SJCRH30 (cell line): Measurements from ENCODE around the gene C1orf52. TPM values are rescaled to one million over a fixed set of nuclear protein-coding genes. Genes with fewer than 3 reads are reported as not detected.
"Not testable (repeated sequence)": the region's sequence is repeated elsewhere in the genome, so short reads cannot be mapped to it uniquely, and the experiment has no call there.

Source experiments
- DNase-seq, 2 experiments: peaks; one replicate each; pipeline ENCODE4 v3.0.0-alpha.2; 2015 to 2020
- H3K27ac ChIP-seq: fragments of 250-450 bp; sonication (Bioruptor Pico); 2 replicates; pipeline ENCODE4 v1.5.1; 2020; ENCODE audit warnings: mild to moderate bottlenecking, moderate library complexity
- H3K27me3 ChIP-seq: fragments of 250-450 bp; sonication (Bioruptor Pico); 2 replicates; pipeline ENCODE4 v1.5.1; 2020; ENCODE audit warnings: mild to moderate bottlenecking, moderate library complexity
- H3K36me3 ChIP-seq: fragments of 250-450 bp; sonication (Bioruptor Pico); 2 replicates; pipeline ENCODE4 v1.5.1; 2020; ENCODE audit warnings: mild to moderate bottlenecking, moderate library complexity
- H3K4me1 ChIP-seq: fragments of 250-450 bp; sonication (Bioruptor Pico); 2 replicates; pipeline ENCODE4 v1.5.1; 2020; ENCODE audit warnings: mild to moderate bottlenecking, moderate library complexity
- H3K4me3 ChIP-seq: fragments of 250-450 bp; sonication (Bioruptor Pico); 2 replicates; pipeline ENCODE4 v1.5.1; 2020; ENCODE audit warnings: mild to moderate bottlenecking, moderate library complexity
- H3K9me3 ChIP-seq: fragments of 250-450 bp; sonication (Bioruptor Pico); replicated peaks from 2 replicates; pipeline ENCODE4 v1.5.1; 2020; ENCODE audit warnings: mild to moderate bottlenecking, moderate library complexity
- total RNA-seq: library from RNA; depleted of rRNA; stranded (reverse); fragments of >200 nt; shearing (Covaris generic); gene quantifications from 2 replicates; pipeline ENCODE4 v1.2.3, GENCODE V29; 2014

Gene C1orf52
- total RNA-seq, 1 experiment from 2014 or later = 21.7 TPM

GRCh38 chr1:85268801-85269585 is 9.5 kb upstream of the C1orf52 start:
- no peak for DNase-seq
- H3K4me1 ChIP-seq = no peaks in the 10 kb centered on the region
- H3K9me3 ChIP-seq = no peaks in the 10 kb centered on the region
- H3K36me3 ChIP-seq = peaks cover 46% of the 10 kb centered on the region
- no peaks in the 10 kb centered on the region for H3K27me3 ChIP-seq
- H3K4me3 ChIP-seq = no peak overlapping the region
- no peak overlapping the region for H3K27ac ChIP-seq

- Histone ChIP-seq H3K4me3 (no peak overlapping the region), H3K9me3 (no peaks in the 10 kb centered on the region), H3K36me3 (peaks cover 46% of the 10 kb centered on the region), H3K27ac (no peak overlapping the region), H3K27me3 (no peaks in the 10 kb centered on the region), H3K4me1 (no peaks in the 10 kb centered on the region)
- no peak for DNase-seq
Observed at GRCh38 chr1:85267313-85267712, 7.9 kb upstream of the C1orf52 start.

- DNase-seq = no peak
Observed at GRCh38 chr1:85264150-85264549, 4.7 kb upstream of the C1orf52 start.

DNA sequence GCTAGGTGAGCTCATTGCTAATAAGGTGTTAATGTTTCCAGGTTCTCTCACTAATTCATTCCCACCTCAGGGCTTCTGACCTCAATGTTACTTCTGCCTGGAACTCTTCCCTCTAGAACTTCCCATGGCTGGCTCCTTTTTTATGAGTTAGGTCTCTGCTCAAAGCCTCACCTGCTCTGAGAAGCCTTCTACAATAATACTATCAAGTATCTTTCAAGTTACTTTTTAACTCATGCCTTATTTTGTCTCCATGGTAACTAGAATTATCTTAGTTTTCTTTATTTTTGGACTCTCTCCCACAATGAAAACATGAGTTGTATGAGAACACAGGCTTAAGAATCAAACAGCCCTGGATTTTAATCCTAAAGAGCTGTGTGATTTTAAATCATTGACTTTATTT is 3.5 kb upstream of the C1orf52 start:
- H3K9me3 ChIP-seq = peaks cover 8% of the 10 kb centered on the region; the same call in 1 of the 2 replicates
- H3K36me3 ChIP-seq = peaks cover 23% of the 10 kb centered on the region
- H3K27me3 ChIP-seq = no peaks in the 10 kb centered on the region
- H3K27ac ChIP-seq = no peak overlapping the region
- no peak overlapping the region for H3K4me3 ChIP-seq
- no peak for DNase-seq
- peaks cover 4% of the 10 kb centered on the region; the same call in 1 of the 2 replicates for H3K4me1 ChIP-seq

More at GRCh38 chr1:85264150-85264549, 4.7 kb upstream of the C1orf52 start:
- Histone ChIP-seq H3K4me3 (no peak overlapping the region), H3K36me3 (peaks cover 31% of the 10 kb centered on the region), H3K9me3 (peaks cover 8% of the 10 kb centered on the region; the same call in 1 of the 2 replicates), H3K4me1 (no peaks in the 10 kb centered on the region), H3K27ac (no peak overlapping the region), H3K27me3 (no peaks in the 10 kb centered on the region)

DNA sequence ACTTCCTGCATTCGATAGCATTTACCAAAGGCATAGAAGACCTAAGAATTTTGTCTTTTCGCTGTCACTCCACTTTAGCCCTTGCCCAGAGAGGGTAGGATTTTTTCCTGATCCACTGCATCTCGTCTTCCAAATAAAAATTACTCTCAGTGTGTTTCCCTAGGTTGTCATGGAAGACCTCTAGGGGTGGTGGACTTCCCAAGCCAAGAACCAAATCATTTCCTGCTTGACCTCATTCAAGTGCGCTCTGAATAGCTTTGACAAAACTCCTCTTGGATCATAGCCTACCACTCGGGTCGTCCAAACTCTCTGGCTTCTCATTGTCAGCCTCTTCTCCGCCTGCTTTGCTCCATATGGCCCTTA is 431 bp upstream of the C1orf52 start:
- Histone ChIP-seq H3K4me1 (peaks cover 4% of the 10 kb centered on the region; the same call in 1 of the 2 replicates), H3K27me3 (no peaks in the 10 kb centered on the region), H3K4me3 (peak overlapping the region; percentile 81), H3K9me3 (peaks cover 8% of the 10 kb centered on the region; the same call in 1 of the 2 replicates), H3K36me3 (peaks cover 25% of the 10 kb centered on the region), H3K27ac (no peak overlapping the region)
- no peak for DNase-seq

DNA sequence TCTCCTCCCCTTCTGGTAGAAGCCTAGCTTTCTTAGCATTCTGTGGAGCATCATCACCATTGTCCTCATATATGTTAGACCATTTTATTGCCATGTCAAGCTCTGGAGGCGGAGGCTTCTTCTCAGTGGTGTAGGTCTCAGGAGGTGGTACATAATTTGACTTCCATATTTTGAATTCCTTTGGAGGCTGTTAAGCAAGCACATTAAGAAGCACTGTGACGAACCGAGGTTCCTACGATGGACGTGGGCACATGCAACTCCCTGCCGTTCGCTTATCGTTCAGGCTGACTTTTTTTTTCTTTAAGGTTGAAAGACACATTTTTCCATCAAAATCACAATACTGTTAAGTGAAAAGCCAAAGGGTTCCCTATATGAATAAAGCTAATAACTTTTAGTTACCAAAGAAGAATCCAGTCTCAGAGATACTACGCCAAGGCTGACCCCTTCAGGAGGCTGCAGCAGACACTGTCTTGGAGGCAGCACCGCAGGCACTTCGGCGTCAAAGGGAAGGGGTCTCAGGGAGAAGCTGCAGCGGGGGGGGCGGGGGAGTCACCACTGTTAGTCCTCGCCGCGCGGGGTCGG is 835 bp downstream of the C1orf52 start:
- H3K27ac ChIP-seq = peak overlapping the region; percentile 46
- peak overlapping the region; percentile 81 for H3K4me3 ChIP-seq
- H3K36me3 ChIP-seq = peaks cover 24% of the 10 kb centered on the region
- no peak for DNase-seq
- H3K27me3 ChIP-seq = no peaks in the 10 kb centered on the region
- peaks cover 4% of the 10 kb centered on the region; the same call in 1 of the 2 replicates for H3K4me1 ChIP-seq
- H3K9me3 ChIP-seq = peaks cover 8% of the 10 kb centered on the region; the same call in 1 of the 2 replicates

DNA sequence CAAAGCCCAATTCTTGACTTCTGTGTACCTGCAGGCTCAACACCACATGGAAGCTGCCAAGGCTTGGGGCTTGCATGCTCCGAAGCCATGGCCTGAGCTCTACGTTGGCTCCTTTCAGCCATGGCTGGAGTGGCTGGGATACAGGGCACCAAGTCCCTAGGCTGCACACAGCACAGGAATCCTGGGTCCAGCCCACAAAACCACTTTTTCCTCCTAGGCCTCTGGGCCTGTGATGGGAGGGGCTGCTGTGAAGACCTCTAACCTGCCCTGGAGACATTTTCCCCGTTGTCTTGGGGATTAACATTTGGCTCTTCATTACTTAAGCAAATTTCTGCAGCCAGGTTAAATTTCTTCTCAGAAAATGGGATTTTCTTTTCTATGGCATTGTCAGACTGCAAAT is 10.4 kb downstream of the C1orf52 start:
- Histone ChIP-seq H3K4me1 (peaks cover 19% of the 10 kb centered on the region), H3K36me3 (peaks cover 23% of the 10 kb centered on the region)
- not testable (repeated sequence) for H3K9me3 ChIP-seq, H3K4me3 ChIP-seq, H3K27me3 ChIP-seq, H3K27ac ChIP-seq, DNase-seq

- Histone ChIP-seq H3K4me1 (peaks cover 34% of the 10 kb centered on the region), H3K36me3 (peaks cover 3% of the 10 kb centered on the region), H3K27me3 (no peaks in the 10 kb centered on the region), H3K9me3 (no peaks in the 10 kb centered on the region), H3K4me3 (no peak overlapping the region), H3K27ac (no peak overlapping the region)
- no peak for DNase-seq
Observed at GRCh38 chr1:85245891-85246290, 13.6 kb downstream of the C1orf52 start.

GRCh38 chr1:85245456-85245855 is 14.0 kb downstream of the C1orf52 start:
- Histone ChIP-seq H3K27me3 (no peaks in the 10 kb centered on the region), H3K4me1 (peaks cover 38% of the 10 kb centered on the region), H3K4me3 (no peak overlapping the region), H3K36me3 (no peaks in the 10 kb centered on the region), H3K27ac (no peak overlapping the region), H3K9me3 (no peaks in the 10 kb centered on the region)
- no peak for DNase-seq

DNA sequence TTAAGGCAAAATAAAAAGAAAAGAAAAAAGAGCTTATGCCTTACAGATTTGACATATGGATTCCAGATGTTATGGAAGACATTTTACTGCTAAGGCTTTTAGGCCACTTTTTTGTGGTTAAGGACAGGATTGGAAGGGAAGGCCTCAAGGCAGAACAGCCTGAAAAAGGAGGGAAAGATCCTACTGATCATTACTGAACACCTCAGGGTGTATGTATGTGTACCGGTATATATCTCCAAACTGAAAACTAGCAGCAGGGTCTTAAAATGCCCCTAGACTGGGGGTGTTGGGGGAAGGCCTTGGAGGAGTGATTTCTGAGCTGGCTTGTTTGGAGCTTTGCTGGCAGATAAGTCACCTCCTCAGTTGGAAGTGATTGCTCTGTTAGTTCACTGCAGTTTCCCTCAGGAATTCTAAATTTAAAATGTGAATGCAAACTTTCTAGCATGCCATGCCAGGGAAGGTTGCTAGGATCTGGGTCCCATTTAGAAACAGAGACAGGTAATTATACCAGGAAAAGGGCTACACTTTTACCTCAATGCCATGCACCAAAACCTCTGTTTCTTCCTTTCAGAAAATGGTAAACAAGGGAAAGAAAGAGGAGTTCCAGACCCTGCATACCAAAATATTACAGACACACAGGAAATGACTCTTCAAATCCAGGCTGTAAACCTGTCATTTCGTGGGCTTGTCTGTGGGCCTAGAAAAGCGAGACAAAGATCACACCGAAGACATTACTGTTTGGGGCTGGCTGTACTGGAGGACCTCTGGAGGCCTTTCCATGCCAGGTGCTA is 15.0 kb downstream of the C1orf52 start:
- Histone ChIP-seq H3K4me3 (no peak overlapping the region), H3K27me3 (no peaks in the 10 kb centered on the region), H3K9me3 (no peaks in the 10 kb centered on the region), H3K36me3 (no peaks in the 10 kb centered on the region), H3K27ac (peak overlapping the region; percentile 15; the same call in 1 of the 2 replicates), H3K4me1 (peaks cover 45% of the 10 kb centered on the region)
- peak in 1 of 2 experiments; percentile 41 for DNase-seq

DNA sequence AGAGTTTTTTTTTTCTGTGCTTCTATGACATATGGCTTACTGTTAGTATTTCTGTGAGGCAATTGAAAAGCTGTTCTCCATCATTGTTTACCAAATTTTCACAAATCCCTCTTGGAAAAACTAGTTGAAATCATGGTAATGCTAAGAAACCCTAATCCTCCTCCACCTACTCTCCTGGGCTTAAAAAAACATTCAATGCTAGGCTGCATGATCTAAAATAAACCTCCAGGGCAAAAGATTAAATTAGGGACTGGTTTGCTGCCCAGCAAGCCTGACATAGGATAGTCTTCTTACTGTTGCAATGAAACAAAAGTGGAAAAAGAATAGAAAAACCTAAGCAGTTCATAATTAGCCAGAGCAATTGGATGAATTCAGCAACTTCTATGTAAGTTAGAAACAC is 16.1 kb downstream of the C1orf52 start:
- DNase-seq = peak in 1 of 2 experiments; percentile 64
- Histone ChIP-seq H3K27me3 (no peaks in the 10 kb centered on the region), H3K4me1 (peaks cover 45% of the 10 kb centered on the region), H3K27ac (no peak overlapping the region; the same call in 1 of the 2 replicates), H3K36me3 (no peaks in the 10 kb centered on the region), H3K4me3 (no peak overlapping the region), H3K9me3 (no peaks in the 10 kb centered on the region)

GRCh38 chr1:85240643-85241042 is 18.8 kb downstream of the C1orf52 start:
- no peaks in the 10 kb centered on the region for H3K27me3 ChIP-seq
- H3K36me3 ChIP-seq = no peaks in the 10 kb centered on the region
- no peak for DNase-seq
- peak overlapping the region; percentile 45 for H3K27ac ChIP-seq
- H3K4me1 ChIP-seq = peaks cover 42% of the 10 kb centered on the region
- H3K4me3 ChIP-seq = no peak overlapping the region
- H3K9me3 ChIP-seq = no peaks in the 10 kb centered on the region

DNA sequence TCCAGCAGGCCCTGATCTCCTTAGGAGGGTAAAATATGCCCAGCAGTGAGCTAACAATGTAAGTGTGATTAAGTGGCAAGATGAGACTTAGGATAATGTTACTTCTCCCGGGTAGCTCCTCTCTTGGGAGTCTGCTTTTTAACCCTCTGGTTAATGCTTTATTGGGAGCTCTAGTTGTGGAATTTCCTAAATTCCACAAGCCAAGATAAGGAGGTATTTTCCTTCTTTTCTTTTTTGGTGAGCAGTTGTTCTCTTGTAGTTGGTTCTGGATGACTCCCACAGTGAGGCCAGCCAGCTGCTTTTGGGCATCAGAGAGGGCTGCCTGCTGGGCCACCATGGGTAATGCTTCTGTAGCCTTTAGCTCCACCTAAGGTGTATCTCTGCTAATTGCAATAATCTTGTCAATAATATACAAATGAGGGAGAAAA is 19.3 kb downstream of the C1orf52 start:
- Histone ChIP-seq H3K36me3 (no peaks in the 10 kb centered on the region), H3K27me3 (no peaks in the 10 kb centered on the region), H3K27ac (peak overlapping the region; percentile 45), H3K4me1 (peaks cover 38% of the 10 kb centered on the region), H3K9me3 (no peaks in the 10 kb centered on the region), H3K4me3 (no peak overlapping the region)
- DNase-seq = peak; percentile 89 to 91

- no peak for DNase-seq
- no peak overlapping the region for H3K27ac ChIP-seq
- H3K36me3 ChIP-seq = no peaks in the 10 kb centered on the region
- H3K9me3 ChIP-seq = no peaks in the 10 kb centered on the region
- H3K4me1 ChIP-seq = peaks cover 16% of the 10 kb centered on the region
- no peak overlapping the region for H3K4me3 ChIP-seq
- H3K27me3 ChIP-seq = no peaks in the 10 kb centered on the region
Observed at GRCh38 chr1:85237613-85238012, 21.8 kb downstream of the C1orf52 start.
